HG03159 (cell line): ENCODE measurements around the gene OXER1.

Experiments
- ATAC-seq: cut with Tn5 transposase; IDR thresholded peaks from one replicate; pipeline ENCODE4 v1.9.1; 2021; ENCODE audit warnings: mild to moderate bottlenecking, moderate library complexity; ENCODE audit not compliant: unreplicated experiment

The OXER1 gene

GRCh38 chr2:42764096-42764495 is at the start of gene OXER1:
OXER1 (minus strand) TSS chr2:42764135; CDS start chr2:42764062, 73 bp downstream.
- no peak for ATAC-seq

GRCh38 chr2:42812899-42813479 is 49.1 kb upstream of the OXER1 start:
- no peak for ATAC-seq

- peak; percentile 8 for ATAC-seq
Observed at GRCh38 chr2:42810971-42811811, 47.3 kb upstream of the OXER1 start.

GRCh38 chr2:42810121-42810970 is 46.4 kb upstream of the OXER1 start:
- ATAC-seq = peak; percentile 70

GRCh38 chr2:42809819-42810120 is 45.8 kb upstream of the OXER1 start:
- peak; percentile 44 for ATAC-seq

GRCh38 chr2:42809131-42809818 is 45.3 kb upstream of the OXER1 start:
- ATAC-seq = no peak

- ATAC-seq = no peak
Observed at GRCh38 chr2:42808301-42808700, 44.4 kb upstream of the OXER1 start.

- ATAC-seq = no peak
Observed at GRCh38 chr2:42806786-42807185, 42.9 kb upstream of the OXER1 start.

GRCh38 chr2:42804891-42805290 is 41.0 kb upstream of the OXER1 start:
- no peak for ATAC-seq

GRCh38 chr2:42804338-42804737 is 40.4 kb upstream of the OXER1 start:
- no peak for ATAC-seq

- ATAC-seq = no peak
Observed at GRCh38 chr2:42802150-42802549, 38.2 kb upstream of the OXER1 start.

GRCh38 chr2:42801381-42801780 is 37.4 kb upstream of the OXER1 start:
- no peak for ATAC-seq

GRCh38 chr2:42800981-42801380 is 37.0 kb upstream of the OXER1 start:
- ATAC-seq = no peak

GRCh38 chr2:42800461-42800962 is 36.6 kb upstream of the OXER1 start:
- no peak for ATAC-seq

GRCh38 chr2:42799881-42800280 is 35.9 kb upstream of the OXER1 start:
- ATAC-seq = no peak

- no peak for ATAC-seq
Observed at GRCh38 chr2:42797281-42797680, 33.3 kb upstream of the OXER1 start.

GRCh38 chr2:42796427-42797248 is 32.7 kb upstream of the OXER1 start:
- ATAC-seq = peak; percentile 40

GRCh38 chr2:42795841-42796301 is 31.9 kb upstream of the OXER1 start:
- no peak for ATAC-seq

- no peak for ATAC-seq
Observed at GRCh38 chr2:42795275-42795674, 31.3 kb upstream of the OXER1 start.
